Central memory CD8-positive, alpha-beta T cell (primary cell): ENCODE data around the gene ANKRD36C.
"Not testable (repeated sequence)": the region's sequence is repeated elsewhere in the genome, so short reads cannot be mapped to it uniquely, and the experiment has no call there.

ENCODE experiments used
- ATAC-seq: fragments of 150-1000 bp; cut with Tn5 transposase; replicated peaks from 2 replicates; pipeline ENCODE4 v1.10.0; 2022; ENCODE audit warnings: mild to moderate bottlenecking, moderate FRiP score, moderate number of reproducible peaks; ENCODE audit not compliant: poor library complexity, severe bottlenecking; ENCODE audit errors: extremely low read depth
- DNase-seq, 2 donors: peaks; one replicate each; pipeline ENCODE4 v3.0.0; 2021; ENCODE audit warnings: low spot score in 2 of 2
- H3K27ac Mint-ChIP-seq: one replicate; pipeline ENCODE4 v1.8.0; 2022; ENCODE audit warnings: low read depth, mild to moderate bottlenecking, moderate library complexity, mixed read lengths
- H3K27me3 Mint-ChIP-seq: one replicate; pipeline ENCODE4 v1.8.0; 2022; ENCODE audit warnings: mixed read lengths
- H3K36me3 Mint-ChIP-seq: one replicate; pipeline ENCODE4 v1.8.0; 2022; ENCODE audit warnings: mild to moderate bottlenecking, moderate library complexity, mixed read lengths; ENCODE audit not compliant: insufficient read depth
- H3K4me1 Mint-ChIP-seq: one replicate; pipeline ENCODE4 v1.8.0; 2022; ENCODE audit warnings: mixed read lengths
- H3K4me3 Mint-ChIP-seq: one replicate; pipeline ENCODE4 v1.8.0; 2022; ENCODE audit warnings: mild to moderate bottlenecking, moderate library complexity, mixed read lengths
- H3K9me3 Mint-ChIP-seq: one replicate; pipeline ENCODE4 v1.8.0; 2022; ENCODE audit warnings: mixed read lengths

Gene ANKRD36C

DNA sequence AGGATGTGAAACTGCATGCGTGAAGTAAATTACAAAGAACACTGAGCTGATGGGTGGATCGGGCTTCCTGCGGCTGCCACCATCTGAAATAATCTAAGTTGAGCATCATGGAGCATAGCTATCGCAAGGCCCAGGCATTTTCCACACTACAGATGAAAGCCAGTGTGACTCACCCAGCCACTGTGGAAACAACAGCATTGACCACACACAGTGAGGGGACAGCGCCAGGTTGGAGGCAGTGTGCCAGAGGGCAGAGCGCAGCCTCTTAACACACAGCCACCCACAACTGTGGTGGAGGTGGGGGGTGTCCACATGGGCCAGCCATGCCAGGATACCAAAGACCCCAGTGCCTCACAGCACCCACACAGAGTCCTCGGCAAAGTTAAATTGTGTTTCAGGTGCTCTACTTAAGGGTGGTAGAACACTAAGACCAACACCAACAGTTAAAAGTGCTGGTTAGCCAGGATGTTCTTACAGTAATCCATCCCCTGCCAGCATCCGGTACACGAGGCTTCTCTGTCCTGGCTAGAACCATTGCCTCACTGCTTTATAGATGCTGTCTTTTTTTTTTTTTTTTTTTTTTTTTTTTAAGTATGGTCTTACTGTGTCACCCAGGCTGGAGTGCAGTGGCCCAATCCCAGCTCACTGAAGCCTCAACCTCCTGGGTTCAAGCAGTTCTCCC lies 28.4 kb upstream of the ANKRD36C start:
- H3K36me3 Mint-ChIP-seq, H3K4me3 Mint-ChIP-seq, H3K27ac Mint-ChIP-seq, H3K9me3 Mint-ChIP-seq, ATAC-seq, DNase-seq, H3K27me3 Mint-ChIP-seq, H3K4me1 Mint-ChIP-seq: not testable (repeated sequence)

DNA sequence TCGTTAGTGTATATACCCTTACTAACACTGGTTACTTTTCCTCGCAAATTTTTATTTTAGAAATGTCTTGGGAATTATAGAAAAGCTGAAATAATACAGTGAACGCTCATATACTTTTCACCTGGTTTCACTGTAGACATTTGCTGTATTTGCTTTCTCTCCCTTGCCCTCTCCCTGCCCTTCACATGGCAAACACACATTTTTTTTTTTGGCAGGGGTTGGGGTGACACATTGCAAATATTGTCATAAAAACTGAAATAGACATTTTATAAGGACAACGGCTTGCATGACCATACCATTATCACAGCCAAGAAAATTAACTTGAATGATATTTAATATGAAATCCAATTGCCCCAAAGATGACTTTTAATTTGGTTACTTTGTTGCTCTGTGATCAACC lies 24.7 kb upstream of the ANKRD36C start:
- DNase-seq, H3K36me3 Mint-ChIP-seq, ATAC-seq, H3K9me3 Mint-ChIP-seq, H3K27ac Mint-ChIP-seq, H3K27me3 Mint-ChIP-seq, H3K4me3 Mint-ChIP-seq, H3K4me1 Mint-ChIP-seq: not testable (repeated sequence)

DNA sequence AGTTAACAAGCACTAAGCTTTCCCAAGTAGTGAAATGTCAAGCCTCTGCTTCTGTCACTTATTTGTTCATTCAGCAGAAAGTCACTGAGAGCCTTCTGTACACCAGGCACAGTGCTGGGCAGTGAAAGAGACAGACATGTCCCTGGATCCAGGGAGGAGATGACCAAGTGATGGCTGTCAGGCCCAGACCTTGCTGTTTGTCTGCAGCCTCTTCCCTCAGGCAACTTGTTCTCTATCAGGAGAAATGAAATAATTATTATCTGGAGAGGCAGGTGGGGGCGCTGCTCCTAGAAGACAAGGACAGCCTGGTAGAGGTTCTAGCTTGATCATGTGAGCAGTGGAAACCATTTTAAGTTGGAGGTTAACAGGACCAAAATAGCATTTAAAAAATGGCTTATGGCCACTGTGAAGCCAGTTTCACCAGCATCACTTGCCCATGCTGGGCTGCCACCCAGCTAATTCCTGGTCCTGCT lies 21.2 kb upstream of the ANKRD36C start:
- not testable (repeated sequence) for ATAC-seq

DNA sequence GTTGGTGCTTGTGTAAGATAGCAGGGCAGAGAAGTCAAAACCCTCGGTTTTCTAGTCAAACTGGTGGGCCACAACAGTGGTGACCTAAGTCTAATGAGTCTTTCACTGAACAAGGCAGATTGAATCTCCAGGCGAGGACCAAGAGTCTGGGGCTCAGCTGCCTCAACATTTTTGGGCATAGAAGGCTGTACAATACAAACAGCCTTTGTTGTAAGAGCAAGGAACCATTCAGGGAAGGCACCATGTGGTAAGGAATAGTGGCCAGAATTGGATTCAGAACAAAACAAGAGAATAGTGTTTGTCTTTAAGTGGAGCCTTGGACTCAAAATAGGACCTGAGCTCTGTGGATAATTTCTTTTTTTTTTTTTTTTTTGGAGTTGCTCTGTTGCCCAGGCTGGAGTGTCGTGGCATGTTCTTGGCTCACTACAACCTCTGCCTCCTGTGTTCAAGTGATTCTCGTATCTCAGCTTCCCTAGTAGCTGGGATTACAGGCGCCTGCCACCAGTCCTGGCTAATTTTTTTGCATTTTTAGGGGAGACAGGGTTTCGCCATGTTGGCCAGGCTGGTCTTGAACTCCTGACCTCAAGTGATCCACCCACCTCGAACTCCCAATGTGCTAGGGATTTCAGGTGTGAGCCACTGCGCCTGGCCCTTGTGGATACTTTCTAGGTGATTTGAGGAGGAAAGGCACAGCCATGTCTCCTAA lies 20.6 kb upstream of the ANKRD36C start:
- H3K4me3 Mint-ChIP-seq: not testable (repeated sequence)
- peak overlapping the region; percentile 38 for H3K27ac Mint-ChIP-seq

More for the DNA sequence above, 21.2 kb upstream of the ANKRD36C start:
- not testable (repeated sequence) for H3K27ac Mint-ChIP-seq, DNase-seq, H3K27me3 Mint-ChIP-seq, H3K36me3 Mint-ChIP-seq, H3K4me1 Mint-ChIP-seq, H3K9me3 Mint-ChIP-seq, H3K4me3 Mint-ChIP-seq

DNA sequence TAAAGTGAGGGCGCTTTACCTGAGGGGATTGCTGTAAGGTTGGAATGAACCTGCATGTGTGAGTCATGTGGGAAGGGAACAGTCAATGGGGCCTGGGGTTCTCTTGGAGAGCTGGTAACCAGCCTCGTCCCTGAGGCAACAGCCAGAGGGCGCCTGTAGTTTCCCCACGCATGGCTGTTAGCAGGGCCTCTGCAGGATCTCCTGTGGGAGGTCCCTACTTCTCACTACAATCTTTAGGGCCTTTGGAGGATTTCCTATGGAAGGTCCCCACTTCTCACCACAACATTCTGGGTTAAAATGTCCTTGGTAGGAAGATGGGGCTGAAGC lies 19.5 kb upstream of the ANKRD36C start:
- not testable (repeated sequence) for H3K9me3 Mint-ChIP-seq, H3K27ac Mint-ChIP-seq, H3K4me1 Mint-ChIP-seq, DNase-seq, H3K36me3 Mint-ChIP-seq
- peak; percentile 14 for ATAC-seq
- Mint-ChIP-seq H3K4me3 (peak overlapping the region; percentile 60), H3K27me3 (peaks cover 13% of the 10 kb centered on the region)

More for the DNA sequence above, 20.6 kb upstream of the ANKRD36C start:
- not testable (repeated sequence) for H3K9me3 Mint-ChIP-seq, ATAC-seq, H3K27me3 Mint-ChIP-seq, H3K4me1 Mint-ChIP-seq, DNase-seq, H3K36me3 Mint-ChIP-seq

DNA sequence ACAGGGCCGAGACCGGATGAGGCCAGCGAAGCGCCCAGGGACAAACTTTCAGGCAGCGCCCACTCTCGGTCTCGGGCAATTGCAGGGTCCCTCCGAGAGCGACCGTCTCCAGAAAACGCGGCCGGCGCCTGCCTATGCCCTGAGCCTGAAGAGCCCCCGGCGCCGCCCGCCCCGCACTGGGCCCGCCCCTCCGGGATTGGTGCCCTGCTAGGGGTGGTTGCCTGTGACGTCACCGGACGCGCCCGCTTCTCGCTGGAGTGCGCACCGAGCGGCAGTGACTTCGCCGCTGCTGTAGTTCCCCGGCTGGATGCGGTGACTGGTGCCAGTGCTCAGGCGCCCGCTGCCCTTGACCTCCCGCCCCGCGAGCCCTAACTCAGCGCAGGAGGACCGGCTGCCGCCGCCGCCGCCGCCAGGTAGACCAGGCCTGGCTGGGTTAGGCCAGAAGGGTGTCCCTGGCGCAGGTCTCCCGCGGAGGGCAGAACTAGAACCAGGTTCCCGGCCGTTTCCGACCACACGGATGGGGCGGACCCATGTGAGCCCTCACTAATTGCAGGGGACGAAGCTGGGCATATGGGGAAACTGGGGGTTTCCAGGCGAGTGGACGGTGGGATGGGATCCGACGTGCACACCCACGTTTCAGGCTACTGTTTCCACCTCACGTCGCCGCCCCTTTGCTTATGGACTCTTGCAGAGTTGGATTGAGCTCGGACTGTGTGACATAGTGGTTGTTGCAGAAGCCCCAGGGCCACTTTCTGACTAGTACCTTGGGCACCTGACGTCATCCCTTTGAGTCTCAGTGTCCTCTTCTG lies 18.9 kb upstream of the ANKRD36C start:
- peak; percentile 99 for ATAC-seq

DNA sequence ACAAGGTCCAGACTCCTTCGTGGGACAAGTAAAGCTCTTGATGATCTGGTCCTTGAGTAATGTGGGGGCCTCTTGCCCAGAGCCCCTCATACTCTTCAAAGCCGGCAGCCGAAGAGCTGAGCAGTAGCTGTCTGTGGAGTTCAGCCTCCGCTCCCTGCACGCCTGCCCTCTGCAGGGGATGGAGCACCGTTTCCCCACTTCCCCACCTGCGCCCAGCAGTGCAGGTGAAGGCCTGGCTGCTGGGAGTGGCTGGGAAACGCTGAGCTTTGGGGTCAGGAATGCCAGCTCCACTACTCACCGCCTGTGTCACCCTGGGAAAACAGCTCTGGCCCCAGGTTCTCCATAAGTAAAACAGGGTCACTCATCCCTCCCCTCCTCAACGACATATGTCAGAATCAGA lies 18.2 kb upstream of the ANKRD36C start:
- Mint-ChIP-seq H3K4me3 (peak overlapping the region; percentile 74), H3K27me3 (peaks cover 22% of the 10 kb centered on the region), H3K27ac (peak overlapping the region; percentile 58)
- H3K4me1 Mint-ChIP-seq, H3K9me3 Mint-ChIP-seq, ATAC-seq, DNase-seq, H3K36me3 Mint-ChIP-seq: not testable (repeated sequence)

More for the DNA sequence above, 18.9 kb upstream of the ANKRD36C start:
- Mint-ChIP-seq H3K27me3 (peaks cover 15% of the 10 kb centered on the region), H3K4me3 (peak overlapping the region; percentile 74), H3K27ac (peak overlapping the region; percentile 55)
- not testable (repeated sequence) for H3K9me3 Mint-ChIP-seq, H3K36me3 Mint-ChIP-seq, H3K4me1 Mint-ChIP-seq
- peak; percentile 89 to 90 for DNase-seq

DNA sequence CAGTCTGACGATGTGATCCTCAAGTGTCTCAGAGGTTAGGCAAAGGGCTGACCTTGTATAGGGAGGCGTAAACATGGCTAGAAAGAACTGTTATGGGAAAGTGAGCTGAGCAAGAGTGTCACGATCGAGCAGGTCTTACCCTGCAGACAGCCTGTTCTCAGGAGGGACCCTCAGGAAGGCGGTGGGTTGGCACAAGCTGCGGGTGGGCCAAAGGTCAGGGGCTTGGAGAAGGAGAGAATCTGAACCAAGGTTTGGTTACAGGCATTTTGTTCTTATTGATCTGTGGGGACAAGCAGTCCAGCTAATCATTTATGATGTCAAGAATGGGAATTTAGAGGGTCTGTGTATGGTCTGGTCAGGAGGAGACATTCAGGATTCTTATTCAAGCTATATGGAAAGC lies 16.4 kb upstream of the ANKRD36C start:
- not testable (repeated sequence) for DNase-seq, H3K36me3 Mint-ChIP-seq, H3K4me3 Mint-ChIP-seq, ATAC-seq, H3K27ac Mint-ChIP-seq, H3K4me1 Mint-ChIP-seq, H3K9me3 Mint-ChIP-seq
- H3K27me3 Mint-ChIP-seq: peaks cover 34% of the 10 kb centered on the region

DNA sequence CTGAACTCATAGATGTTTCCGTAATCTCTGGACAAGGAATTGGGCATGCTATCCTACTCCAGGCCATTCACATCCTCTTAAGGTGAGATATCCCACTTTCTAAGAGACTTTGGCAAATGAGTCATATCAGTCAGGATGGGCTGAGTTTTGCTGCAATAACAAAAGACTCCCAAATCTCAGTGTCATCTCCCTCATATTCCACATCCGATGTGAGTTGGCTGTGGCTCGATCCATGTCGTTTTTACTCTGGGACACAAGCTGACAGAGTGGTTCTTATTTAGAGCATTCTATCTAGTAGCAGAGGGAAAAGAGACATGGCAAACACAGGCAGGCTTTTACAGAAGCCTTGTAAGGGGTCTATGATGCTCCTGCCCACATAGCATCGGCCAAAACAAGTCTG lies 14.6 kb upstream of the ANKRD36C start:
- H3K4me1 Mint-ChIP-seq, H3K9me3 Mint-ChIP-seq, DNase-seq, H3K36me3 Mint-ChIP-seq, H3K4me3 Mint-ChIP-seq, H3K27ac Mint-ChIP-seq, ATAC-seq: not testable (repeated sequence)
- H3K27me3 Mint-ChIP-seq: peaks cover 52% of the 10 kb centered on the region

DNA sequence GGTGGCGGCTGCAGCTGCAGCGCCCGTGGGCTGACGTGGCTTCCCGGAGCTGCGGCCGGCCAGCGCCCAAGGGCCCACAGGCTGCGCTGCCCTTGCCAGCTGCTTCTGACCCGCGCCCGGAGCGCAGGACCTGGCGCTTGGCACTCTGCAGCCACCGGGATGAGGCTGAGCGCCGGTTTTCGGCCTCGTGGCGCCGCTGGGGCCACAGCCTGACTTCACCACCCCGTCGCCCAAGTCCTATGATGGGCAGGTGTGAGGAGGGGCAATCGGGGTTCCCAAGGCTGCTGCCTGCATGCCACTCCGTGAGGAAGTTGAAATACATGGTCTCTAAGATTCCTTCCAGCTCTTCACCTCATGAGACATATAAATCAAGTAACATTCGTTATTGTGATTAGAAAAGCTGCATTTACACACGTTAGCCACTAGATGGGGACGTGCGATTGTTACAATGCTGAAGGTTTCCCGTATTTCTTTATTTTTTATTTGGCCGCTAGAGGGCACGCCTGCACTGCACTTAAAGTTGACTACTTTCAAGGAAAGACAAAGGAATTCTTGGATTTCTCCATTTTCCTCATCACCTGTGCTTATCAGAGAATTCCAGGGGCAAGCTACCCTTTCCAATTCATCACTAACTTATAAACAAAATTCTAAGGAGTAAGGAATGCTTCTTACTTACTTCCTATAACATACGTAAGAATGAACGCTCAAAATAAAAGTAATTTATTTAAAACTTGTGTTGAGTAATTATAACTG lies 1.1 kb upstream of the ANKRD36C start:
- not testable (repeated sequence) for H3K9me3 Mint-ChIP-seq

DNA sequence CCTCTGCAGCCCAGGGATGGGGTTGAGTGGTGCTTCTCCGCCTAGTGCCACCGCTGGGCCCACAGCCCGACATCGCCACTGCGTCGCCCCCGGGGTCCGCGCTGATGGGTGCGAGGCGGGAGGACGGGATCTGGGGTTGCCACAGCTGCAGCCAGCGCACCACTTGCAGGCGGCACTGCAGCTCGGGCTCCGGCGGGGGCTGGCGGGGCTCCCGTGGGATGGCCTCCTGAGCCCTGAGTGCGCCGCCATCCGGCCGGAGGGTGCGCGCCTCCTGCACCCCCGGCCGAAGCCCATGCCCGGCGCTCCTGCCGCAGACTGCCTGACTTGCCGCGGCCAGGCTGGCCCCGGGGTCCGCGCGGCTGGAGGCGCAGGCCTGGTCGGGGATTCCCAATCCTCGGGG lies 478 bp upstream of the ANKRD36C start:
- peak overlapping the region; percentile 88 for H3K27ac Mint-ChIP-seq
- not testable (repeated sequence) for H3K36me3 Mint-ChIP-seq, DNase-seq, H3K9me3 Mint-ChIP-seq, H3K4me1 Mint-ChIP-seq
- peaks cover 33% of the 10 kb centered on the region for H3K27me3 Mint-ChIP-seq
- H3K4me3 Mint-ChIP-seq: peak overlapping the region; percentile 85
- ATAC-seq: peak; percentile 41

More for the DNA sequence above, 1.1 kb upstream of the ANKRD36C start:
- DNase-seq: peak; percentile 35 to 56
- Mint-ChIP-seq H3K27me3 (peaks cover 39% of the 10 kb centered on the region), H3K27ac (peak overlapping the region; percentile 88), H3K4me3 (peak overlapping the region; percentile 85)
- not testable (repeated sequence) for H3K36me3 Mint-ChIP-seq, H3K4me1 Mint-ChIP-seq
- ATAC-seq: peak; percentile 50

DNA sequence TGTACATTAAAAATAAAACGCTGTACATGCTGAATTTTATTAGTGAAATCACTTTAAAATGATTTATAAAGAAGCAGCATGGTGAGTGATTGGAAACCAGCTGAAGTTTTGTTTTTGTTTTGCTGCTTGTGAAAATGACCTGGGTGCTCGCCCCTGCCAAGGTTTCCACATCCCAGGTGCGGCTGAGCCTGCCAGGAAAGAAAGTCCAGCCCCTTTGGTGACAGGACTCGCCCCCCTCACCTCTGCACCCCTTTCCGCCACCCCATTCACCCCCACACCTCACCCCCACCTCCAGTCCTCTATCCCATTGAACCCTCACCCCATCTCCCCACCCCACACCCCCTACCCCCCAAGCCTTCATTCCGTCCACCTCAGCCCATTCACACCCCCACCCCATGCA lies 740 bp downstream of the ANKRD36C start:
- H3K9me3 Mint-ChIP-seq, DNase-seq, ATAC-seq, H3K36me3 Mint-ChIP-seq, H3K4me1 Mint-ChIP-seq: not testable (repeated sequence)
- Mint-ChIP-seq H3K4me3 (peak overlapping the region; percentile 85), H3K27me3 (peaks cover 22% of the 10 kb centered on the region), H3K27ac (peak overlapping the region; percentile 88)
